GM18951 (cell line): ENCODE measurements around the gene TERB1.
"Not testable (repeated sequence)": the region's sequence is repeated elsewhere in the genome, so short reads cannot be mapped to it uniquely, and the experiment has no call there.

Experiments used
- POLR2A ChIP-seq: IDR thresholded peaks from 4 replicates; pipeline ENCODE4 v1.6.1; 2011; ENCODE audit warnings: mild to moderate bottlenecking; ENCODE audit not compliant: insufficient read length, insufficient read depth; ENCODE audit errors: extremely low read depth
- in situ Hi-C: fragments of 300-500 bp; cut with MboI; formaldehyde crosslinking; loops from one replicate; pipeline ENCODE4 v1.12.0; 2022; ENCODE audit warnings: low sequenced_read_pairs, mixed read lengths, inconsistent platforms; ENCODE audit not compliant: unreplicated experiment

The TERB1 gene

GRCh38 chr16:66800856-66801255, 528 bp downstream of the TERB1 start:
- TF ChIP-seq POLR2A, result no peak
- in situ Hi-C loops, result no loop called here

GRCh38 chr16:66798161-66798560, 3.2 kb downstream of the TERB1 start:
- in situ Hi-C loops, result no loop called here
- no peak for TF ChIP-seq POLR2A

- in situ Hi-C loops, result not testable (repeated sequence)
These were observed 7.4 kb downstream of the TERB1 start for GRCh38 chr16:66793984-66794383.

- no peak for TF ChIP-seq POLR2A
- in situ Hi-C loops, result no loop called here
These were observed 11.2 kb downstream of the TERB1 start for GRCh38 chr16:66790130-66790733.

GRCh38 chr16:66787427-66787826, 14.0 kb downstream of the TERB1 start:
- no peak for TF ChIP-seq POLR2A
- in situ Hi-C loops, result no loop called here

- in situ Hi-C loops, result no loop called here
- no peak for TF ChIP-seq POLR2A
These were observed 14.8 kb downstream of the TERB1 start for GRCh38 chr16:66786551-66786950.

- TF ChIP-seq POLR2A, result no peak
- in situ Hi-C loops, result no loop called here
These were observed 24.9 kb downstream of the TERB1 start for GRCh38 chr16:66776457-66776856.

GRCh38 chr16:66774981-66775380, 26.4 kb downstream of the TERB1 start:
- in situ Hi-C loops, result no loop called here
- no peak for TF ChIP-seq POLR2A

- in situ Hi-C loops, result no loop called here
- no peak for TF ChIP-seq POLR2A
These were observed 43.3 kb downstream of the TERB1 start for GRCh38 chr16:66758086-66758485.

- TF ChIP-seq POLR2A, result no peak
- in situ Hi-C loops, result no loop called here
These were observed 46.6 kb downstream of the TERB1 start for GRCh38 chr16:66754819-66755218.

- in situ Hi-C loops, result no loop called here
- no peak for TF ChIP-seq POLR2A
These were observed 47.2 kb downstream of the TERB1 start for GRCh38 chr16:66754211-66754610.

- no peak for TF ChIP-seq POLR2A
- in situ Hi-C loops, result no loop called here
These were observed 48.4 kb downstream of the TERB1 start for GRCh38 chr16:66752958-66753357.

- in situ Hi-C loops, result no loop called here
- no peak for TF ChIP-seq POLR2A
These were observed 49.0 kb downstream of the TERB1 start for GRCh38 chr16:66752379-66752778.

- in situ Hi-C loops, result no loop called here
- no peak for TF ChIP-seq POLR2A
These were observed 49.4 kb downstream of the TERB1 start for GRCh38 chr16:66751992-66752322.

GRCh38 chr16:66751303-66751991, 49.9 kb downstream of the TERB1 start, which contains the start of gene DYNC1LI2:
Gene DYNC1LI2 (minus strand): TSS chr16:66751609. CDS start chr16:66751591, 18 bp downstream.
- peak; percentile 70 for TF ChIP-seq POLR2A
- in situ Hi-C loops, result no loop called here

- in situ Hi-C loops, result no loop called here
- TF ChIP-seq POLR2A, result no peak
These were observed 50.4 kb downstream of the TERB1 start for GRCh38 chr16:66751053-66751302.
